HL-60 (cell line): ENCODE measurements around the gene XRCC4.

ENCODE experiments used
- CTCF ChIP-seq: IDR thresholded peaks from one replicate; pipeline ENCODE4 v1.5.1; 2011; ENCODE audit warnings: low read length, control low read depth, inconsistent platforms; ENCODE audit not compliant: insufficient read depth
- REST ChIP-seq: IDR thresholded peaks from 2 replicates; pipeline ENCODE4 v1.6.1; 2012; ENCODE audit warnings: low read depth; ENCODE audit not compliant: insufficient replicate concordance

- no peak for TF ChIP-seq CTCF
- TF ChIP-seq REST: no peak
Observed at GRCh38 chr5:83341815-83342334, 264.5 kb downstream of the XRCC4 start.
